Measurements from ENCODE around the gene CCDC116.

DNA sequence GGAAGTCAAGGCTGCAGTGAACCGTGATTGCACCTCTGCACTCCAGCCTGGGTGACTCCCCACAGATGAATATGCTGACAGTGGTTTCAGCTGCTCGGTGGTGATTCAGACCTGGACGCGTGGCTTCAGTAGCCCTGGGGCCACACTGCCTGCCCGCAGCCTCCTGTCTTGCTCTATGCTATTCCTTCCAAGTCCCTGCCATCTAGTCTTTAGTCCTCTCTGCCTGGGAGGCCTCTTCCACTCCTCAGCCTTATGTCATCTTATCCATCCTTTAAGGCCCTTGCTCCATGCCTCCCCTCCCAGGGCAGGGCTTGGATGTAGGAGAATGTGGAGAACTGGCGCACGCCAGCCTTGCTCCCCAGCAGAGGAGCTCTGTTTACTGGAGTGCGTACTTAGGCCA is 25.8 kb upstream of the CCDC116 start:
- TF ChIP-seq, protein P1, sequence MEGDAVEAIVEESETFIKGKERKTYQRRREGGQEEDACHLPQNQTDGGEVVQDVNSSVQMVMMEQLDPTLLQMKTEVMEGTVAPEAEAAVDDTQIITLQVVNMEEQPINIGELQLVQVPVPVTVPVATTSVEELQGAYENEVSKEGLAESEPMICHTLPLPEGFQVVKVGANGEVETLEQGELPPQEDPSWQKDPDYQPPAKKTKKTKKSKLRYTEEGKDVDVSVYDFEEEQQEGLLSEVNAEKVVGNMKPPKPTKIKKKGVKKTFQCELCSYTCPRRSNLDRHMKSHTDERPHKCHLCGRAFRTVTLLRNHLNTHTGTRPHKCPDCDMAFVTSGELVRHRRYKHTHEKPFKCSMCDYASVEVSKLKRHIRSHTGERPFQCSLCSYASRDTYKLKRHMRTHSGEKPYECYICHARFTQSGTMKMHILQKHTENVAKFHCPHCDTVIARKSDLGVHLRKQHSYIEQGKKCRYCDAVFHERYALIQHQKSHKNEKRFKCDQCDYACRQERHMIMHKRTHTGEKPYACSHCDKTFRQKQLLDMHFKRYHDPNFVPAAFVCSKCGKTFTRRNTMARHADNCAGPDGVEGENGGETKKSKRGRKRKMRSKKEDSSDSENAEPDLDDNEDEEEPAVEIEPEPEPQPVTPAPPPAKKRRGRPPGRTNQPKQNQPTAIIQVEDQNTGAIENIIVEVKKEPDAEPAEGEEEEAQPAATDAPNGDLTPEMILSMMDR (IDR thresholded peaks at IDR 0.05), result no peak
- TF ChIP-seq EP300 (IDR thresholded peaks at IDR 0.05) (no peak), POLR2A (IDR thresholded peaks at IDR 0.05) (no peak)

Data from tibial nerve (tissue), 4 donors.